Umbilical cord (tissue), 2 donors: Measurements from ENCODE around the gene TMEM237. TPM values are rescaled to one million over a fixed set of nuclear protein-coding genes. Genes with fewer than 3 reads are reported as not detected.
A peak's percentile ranks its signal among the peaks of the same experiment; 100 is the strongest.
"Not testable (repeated sequence)": the region's sequence is repeated elsewhere in the genome, so short reads cannot be mapped to it uniquely, and the experiment has no call there.

ENCODE experiments used
- DNase-seq: peaks from one replicate; pipeline ENCODE4 v3.0.0-alpha.2; 2015; ENCODE audit warnings: low spot score
- total RNA-seq: library from RNA; depleted of rRNA; stranded (reverse); fragments of >200 nt; gene quantifications from one replicate; pipeline ENCODE4 v1.2.3, GENCODE V29; 2014; ENCODE audit warnings: low replicate concordance; ENCODE audit not compliant: insufficient read depth

Gene TMEM237, protein sequence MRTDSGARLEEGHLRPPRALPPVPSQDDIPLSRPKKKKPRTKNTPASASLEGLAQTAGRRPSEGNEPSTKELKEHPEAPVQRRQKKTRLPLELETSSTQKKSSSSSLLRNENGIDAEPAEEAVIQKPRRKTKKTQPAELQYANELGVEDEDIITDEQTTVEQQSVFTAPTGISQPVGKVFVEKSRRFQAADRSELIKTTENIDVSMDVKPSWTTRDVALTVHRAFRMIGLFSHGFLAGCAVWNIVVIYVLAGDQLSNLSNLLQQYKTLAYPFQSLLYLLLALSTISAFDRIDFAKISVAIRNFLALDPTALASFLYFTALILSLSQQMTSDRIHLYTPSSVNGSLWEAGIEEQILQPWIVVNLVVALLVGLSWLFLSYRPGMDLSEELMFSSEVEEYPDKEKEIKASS
- 37.3 TPM for total RNA-seq

DNA sequence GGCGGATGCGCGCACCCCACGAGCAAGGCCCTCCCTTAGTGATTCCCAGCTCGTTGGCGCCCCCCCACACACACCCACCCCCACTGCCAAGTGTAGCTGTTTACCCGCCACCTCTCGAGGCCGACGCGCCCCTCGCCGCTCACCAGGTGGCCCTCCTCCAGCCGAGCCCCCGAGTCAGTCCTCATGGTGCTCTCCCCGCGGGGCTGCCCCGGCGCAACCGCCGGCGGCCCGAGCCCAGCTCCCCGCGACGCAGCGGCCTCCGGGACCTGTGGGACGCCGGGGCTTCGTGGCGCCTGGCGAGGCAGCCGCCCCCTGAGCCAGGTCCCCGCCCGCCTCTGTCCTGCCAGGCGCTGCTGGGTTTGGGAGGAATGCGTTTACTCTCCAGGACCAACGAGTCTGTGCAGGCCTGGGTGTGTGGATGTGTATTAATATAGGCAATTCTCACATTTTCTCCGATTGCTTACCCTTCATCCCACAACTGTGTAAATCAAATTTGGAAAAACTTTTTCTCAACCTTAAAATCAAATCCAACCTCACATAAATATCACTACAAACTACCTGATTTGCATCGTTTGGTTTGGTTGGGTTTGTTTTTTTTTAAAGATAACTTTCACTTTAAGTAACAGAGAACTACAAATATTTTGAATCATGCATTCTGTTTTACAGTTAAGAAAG, at the start of gene TMEM237:
TSS of gene TMEM237 (minus strand) at position 288 of the 675 bp plus-strand sequence. CDS start at position 185, 103 bp downstream.
- DNase-seq = peak; percentile 73

DNA sequence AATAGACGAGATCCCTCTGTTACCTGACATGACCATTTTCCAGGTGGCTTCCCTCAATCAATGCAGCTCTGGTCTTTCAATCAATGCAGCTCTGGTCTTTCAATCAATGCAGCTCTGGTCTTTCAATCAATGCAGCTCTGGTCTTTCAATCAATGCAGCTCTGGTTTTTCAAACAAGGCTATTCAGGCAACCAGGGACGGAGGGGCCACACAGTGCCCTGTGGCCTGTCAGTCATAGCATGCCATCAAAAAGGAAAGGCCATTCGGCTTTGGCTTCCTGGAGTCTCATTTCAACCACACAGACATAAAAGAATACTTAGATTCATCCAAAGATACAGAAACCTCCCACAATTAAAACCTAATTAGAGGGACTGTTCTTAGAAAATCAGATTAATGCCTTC, 41.9 kb upstream of the TMEM237 start:
- DNase-seq = no peak

DNA sequence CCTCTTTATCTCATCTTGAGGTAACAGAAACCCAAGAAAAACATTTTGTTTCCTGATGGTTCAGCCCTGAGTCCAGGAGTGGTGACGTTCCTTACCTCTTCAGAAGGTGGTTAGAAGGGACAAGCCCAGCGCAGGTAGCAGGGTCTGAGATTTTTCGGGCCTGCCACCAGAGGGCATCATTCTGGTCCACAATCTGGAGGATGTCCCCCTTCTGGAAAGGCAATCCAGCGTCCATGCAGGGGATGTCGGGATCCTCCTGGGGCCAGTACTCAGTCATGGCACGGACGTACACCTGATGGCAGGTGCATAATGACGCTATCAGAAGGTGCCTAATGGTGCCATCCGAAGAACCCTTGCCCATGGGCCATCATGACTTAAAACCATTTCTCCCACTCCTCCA, 37.4 kb upstream of the TMEM237 start:
- DNase-seq = no peak

DNA sequence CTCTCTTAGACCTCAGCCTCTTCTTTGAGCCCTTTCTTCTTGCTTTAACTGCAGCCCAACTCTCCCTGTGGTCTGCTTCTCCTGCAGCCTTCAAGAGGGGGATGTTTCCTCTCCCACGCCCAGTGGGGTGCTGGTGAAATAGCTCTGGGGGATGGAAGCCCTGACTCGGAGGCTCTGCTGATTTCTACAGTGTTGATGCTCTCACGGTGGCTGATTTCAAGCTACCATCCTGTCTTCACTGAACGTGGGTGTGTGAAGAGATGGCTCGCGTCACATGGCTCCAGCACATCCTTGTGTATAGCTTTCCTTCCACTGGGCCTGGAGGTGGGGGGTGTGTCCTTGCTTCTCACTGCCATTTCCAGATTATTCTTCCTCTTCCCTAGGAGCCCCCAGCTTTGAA, 35.1 kb upstream of the TMEM237 start:
- DNase-seq = no peak

DNA sequence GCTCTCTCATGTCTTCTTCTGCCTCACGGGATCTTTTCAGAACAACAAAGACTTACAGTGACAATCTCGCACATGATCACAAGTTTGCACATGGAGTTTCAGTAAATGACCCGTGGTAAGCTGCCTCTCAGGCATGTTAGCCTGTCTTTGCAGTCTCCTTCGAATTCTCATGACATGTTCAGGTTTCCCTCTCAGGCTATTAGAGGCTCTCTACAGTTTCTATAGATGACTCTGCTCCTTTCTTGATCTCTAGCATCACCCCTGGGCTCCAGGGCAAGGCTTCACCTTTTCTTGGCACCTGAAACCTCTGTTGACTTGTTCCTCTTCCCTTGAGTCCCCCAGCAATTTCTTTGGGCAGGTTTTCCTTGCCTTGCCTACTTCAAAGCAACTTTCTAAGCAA, 32.2 kb upstream of the TMEM237 start:
- no peak for DNase-seq

DNA sequence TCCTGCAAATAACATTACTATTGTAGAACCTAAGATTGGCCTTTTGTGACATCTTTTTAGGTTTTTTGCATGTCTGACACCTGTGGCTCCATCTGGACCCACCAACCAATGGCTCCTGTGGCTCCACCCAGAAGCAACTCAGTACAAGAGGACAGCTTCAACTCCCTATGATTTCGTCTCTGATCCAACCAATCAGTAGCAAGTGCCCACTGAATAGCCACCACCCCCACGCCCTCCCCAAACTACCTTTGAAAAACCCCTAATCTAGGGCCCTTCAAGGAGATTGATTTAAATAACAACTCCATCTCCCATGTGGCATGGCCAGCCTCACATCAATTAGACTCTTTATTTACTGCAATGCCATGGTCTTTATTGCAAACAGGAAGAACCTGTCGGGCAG, 31.5 kb upstream of the TMEM237 start:
- no peak for DNase-seq

DNA sequence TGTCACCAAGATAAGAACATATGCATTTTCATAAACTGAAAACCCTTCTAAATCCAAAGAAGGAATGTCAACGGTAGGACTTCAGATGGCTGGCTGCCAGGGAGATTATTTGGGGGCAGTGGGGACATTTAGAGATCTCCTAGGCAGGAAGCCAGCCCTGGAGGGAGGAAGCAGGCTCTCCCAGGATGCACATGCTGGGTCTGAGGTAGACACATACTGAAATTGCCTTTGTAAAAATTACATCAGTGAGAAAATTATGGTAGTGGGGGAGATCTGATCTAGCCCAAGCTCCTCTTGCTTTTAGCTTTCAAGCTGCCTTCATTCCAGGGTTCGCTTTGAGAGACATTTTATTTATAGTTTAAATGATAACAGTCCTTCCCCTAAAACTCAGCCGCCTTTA, 31.0 kb upstream of the TMEM237 start:
- DNase-seq = no peak

DNA sequence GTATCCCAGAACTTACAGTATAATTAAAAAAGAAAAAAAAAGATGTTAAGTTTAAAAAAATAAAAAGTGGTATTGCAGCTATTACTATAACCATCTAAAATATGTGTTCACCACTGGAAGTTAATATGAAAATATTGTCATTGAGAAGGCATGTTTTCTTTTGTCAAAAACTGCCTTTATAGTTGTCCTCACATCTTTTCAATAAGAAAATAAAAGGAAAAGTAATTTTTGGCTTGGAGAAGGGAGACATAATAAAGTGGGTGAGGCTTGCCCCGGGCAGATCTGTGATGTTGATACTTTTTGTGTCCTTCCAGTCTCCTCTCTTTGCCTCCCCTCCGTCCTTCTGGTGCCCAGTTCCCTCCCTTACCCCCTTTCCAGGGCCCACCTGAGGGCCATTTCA, 30.2 kb upstream of the TMEM237 start:
- no peak for DNase-seq

DNA sequence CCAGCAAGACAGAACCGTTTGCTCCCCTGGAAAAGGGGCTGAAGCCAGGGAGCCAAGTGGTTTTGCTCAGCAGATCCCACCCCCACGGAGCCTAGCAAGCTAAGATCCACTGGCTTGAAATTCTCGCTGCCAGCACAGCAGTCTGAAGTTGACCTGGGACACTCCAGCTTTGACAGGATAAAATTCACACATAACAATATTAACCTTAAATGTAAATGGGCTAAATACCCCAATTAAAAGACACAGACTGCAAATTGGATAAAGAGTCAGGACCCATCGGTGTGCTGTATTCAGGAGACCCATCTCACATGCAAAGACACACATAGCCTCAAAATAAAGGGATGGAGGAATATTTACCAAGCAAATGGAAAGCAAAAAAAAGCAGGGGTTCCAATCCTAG, 27.9 kb upstream of the TMEM237 start:
- not testable (repeated sequence) for DNase-seq

DNA sequence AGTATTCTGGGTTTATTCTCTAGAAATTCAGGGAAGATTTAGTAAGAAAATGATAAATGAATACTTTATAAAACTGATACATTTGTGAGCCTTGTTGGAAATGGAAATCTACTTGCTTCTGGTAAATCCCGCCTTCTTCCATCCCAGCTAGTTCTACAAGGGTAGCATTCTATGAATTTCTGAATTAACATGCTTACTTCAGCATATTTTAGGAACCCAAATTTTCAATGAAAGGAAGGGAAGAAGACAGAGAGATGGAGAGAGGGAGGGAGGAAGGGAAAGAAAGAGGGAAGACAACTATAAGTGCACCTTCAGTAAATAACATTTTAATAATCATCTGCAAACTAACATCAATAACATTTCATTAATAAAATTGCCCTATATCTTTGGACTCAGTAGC, 26.6 kb upstream of the TMEM237 start:
- DNase-seq = no peak

DNA sequence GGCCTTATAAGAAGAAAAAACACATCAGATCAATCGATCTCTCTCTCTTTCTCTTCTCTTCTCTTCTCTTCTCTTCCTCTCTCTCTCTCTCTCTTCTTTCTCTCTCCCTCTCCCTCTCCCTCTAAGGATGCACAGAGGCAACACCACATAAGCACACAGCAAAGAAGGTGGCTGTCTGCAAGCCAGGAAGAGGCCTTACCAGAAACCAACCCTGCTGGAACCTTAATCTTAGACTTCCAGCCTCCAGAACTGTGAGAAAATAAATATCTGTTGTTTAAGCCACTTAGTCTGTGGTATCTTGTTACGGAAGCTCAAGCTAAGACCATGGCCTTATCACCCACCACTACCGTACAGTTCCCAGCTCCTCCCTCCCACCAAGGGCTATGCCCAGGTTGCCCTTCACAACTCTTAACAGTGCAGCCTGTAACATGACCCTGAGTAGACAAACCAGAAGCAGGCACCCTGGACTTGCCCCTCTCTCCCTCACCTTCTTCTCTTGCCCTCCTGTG, 25.2 kb upstream of the TMEM237 start:
- no peak for DNase-seq

DNA sequence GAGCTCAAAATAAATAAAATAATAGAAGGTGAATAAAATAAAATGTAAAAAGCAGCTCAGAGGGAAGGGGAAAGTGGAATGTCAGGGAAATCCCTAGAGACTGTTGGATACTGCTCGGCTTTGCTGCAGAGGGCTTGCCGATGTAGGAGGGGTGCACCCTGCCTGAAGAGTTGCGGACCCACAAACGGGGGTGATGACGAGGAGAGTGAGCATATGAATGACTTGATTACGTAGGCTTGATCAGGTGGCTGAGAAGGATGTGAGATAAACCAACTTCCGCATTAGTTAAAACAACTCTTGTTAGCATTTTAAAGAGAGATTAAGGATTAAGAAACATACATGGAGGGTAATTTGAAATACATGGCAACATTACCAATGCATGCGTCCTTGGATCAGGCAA, 21.0 kb upstream of the TMEM237 start:
- DNase-seq = no peak

DNA sequence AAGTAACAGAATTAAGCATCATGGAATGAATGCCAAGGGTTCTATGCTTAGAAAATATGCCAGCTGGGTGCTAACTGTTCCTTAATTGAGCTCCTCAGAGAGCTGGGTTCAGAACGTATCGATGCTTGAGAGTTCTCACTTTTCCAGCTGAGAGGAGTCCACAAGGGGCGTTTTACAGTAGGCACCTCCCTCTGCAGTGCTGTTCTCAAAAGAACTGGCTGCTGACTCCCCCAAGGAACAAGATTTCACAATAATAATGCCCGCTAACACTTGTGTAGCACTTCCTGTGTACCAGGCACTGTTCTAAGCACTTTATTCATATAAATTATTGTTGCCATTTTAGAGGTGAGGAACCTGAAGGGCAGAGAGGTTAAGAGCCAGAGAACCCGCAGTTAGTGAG, 18.1 kb upstream of the TMEM237 start:
- no peak for DNase-seq

DNA sequence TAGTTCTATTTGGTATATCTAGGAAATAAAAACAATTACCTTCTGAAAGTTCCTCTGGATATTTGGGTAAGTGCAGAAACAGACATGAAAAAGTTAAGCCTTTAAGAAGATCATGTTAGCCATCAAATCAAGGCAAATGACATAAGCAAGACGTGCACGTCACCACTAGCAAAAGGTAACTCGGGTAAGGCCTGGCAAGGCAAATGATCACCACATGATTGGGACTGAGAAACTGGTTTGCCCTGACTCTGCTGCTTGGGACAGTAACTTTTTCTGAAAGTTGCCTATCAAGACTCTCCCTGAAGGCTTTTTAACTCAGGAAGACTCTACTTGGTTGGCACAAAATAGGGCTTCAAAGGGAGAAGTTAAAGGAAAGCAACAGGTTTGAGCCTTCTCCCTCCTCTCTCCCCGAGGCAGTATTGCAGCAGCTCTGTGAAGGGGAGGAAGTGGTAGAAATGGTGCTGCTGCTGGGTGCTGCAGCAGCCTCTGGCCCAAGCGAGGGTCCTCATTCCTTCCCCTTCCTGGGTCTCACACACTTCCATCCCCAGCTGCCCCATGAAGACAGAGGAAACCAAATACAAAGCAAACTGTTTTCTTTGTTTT, 17.1 kb upstream of the TMEM237 start:
- DNase-seq = no peak

DNA sequence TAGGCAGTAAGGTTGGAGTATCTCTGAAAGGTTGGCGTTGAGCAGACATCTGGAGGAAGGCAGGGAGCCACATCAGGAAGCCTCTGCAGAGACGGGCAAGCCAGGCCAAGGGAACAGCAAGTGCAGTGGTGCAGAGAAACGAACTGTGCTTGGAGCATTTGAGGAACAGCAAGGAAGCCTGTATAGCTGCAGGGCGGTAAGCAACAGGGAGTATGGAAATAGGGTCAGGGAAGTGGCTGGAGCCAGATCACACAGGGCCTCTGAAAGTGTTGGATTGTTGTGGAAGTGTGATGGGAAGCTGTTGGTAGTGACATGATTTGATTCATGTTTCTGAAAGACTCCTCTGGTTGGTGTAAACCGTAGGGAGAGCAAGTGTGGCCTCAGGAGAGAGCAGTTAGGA, 13.4 kb upstream of the TMEM237 start:
- no peak for DNase-seq

DNA sequence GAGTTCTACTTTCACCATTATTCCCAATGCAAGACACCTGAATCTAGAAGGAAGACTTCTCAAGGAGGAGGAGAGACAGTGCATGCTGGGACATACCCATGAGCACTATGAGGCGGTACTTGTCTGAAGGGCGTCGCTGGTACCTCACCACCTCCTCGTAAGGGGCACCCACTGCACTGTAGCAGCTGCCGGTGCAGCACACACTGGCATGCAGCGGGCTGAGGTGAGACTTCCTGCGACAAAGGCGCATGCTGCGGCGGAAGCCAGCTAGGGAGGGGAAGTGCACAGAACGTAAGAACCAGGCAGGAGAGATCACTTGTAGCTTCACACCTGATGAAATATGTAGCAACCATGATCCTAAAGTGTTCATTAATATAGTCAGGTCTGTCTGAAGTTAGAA, 12.8 kb upstream of the TMEM237 start:
- no peak for DNase-seq

DNA sequence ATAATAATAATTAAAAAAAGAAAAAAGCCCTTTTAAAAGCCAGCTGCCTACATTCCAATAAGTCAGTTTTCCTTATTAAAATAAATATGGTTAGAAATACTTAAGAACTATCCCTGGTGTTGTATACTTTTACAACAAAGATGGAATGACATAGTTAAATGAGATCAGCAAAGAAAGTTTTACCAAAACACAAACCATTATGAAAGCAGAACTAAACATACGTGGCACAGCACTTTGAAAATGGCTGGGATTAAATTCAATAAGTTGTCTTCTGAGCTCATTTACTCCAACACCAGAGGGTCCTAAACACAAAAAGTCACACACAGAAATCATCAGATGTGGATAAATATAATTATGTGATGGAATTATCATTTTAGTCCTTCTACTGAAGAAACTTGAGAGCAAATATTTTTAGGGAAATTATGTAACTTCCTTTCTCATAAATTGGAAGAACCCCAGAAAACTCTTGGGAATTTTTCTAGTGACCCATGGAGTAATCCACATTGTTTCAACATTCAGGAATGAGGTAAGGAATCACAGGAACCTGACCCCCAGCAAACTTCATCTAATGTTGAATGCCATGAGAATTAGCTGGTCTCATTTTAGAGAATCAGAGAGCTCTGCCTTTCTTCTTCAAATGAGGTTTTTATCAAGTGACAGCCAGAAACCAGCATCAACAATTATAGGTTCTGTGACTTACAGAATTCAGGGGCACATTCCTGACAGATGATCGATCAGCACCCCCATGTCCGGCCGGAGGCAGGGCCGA, 11.5 kb upstream of the TMEM237 start:
- no peak for DNase-seq

DNA sequence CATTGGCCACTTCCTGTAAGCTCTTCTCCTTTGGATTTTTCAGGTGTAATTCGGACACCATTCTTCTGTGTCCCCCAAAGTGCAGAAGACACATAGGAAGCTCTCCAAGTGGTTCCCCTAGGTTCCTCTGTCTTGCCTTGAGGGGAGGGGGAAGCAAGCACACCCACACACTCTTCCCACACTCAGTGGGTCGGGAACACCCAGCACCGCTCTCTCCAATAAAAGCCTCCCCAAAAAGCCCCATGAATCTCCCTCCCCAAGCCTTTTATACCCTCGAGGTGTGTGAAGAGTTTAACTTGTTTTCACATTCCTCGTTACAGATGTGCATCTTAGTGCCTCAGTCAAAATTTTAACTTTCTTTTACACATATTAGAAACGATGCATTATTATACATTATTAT, 9.9 kb upstream of the TMEM237 start:
- no peak for DNase-seq

DNA sequence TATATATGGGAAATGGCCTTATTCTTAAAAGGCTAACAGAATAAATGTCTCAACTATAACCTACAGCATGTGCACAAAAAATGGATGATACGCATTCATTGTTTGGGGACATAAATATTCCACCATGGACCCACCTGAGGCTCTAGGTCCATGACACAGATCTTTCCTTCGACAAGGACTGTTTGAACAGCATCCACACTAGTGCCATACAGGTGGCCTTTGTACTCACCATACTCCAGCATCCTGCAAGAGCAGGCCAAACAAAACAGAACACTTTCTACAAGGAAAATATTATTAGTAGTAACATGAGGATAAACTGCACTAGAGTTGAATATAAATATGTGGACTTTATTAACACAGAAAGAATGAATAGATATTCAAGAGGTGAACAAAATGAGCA, 6.1 kb upstream of the TMEM237 start:
- DNase-seq = no peak

DNA sequence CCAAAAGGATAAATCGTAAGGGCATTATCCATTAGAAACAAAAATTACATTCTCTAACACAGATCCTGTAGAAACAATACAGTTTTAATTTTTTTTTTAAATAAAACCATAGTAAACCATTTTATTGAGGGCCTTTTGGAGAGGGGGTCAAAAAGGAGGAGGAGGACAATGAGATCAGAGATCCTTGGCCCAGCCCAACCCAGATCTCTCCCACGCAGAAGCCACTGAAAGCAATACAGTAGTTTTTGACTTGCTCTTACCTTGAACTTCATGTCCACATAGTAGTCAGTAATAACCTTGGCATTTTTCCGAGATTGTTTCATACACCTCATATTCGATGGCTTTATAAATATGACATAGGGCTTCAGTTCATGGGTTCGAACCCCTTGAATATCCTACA, 4.1 kb upstream of the TMEM237 start:
- no peak for DNase-seq

DNA sequence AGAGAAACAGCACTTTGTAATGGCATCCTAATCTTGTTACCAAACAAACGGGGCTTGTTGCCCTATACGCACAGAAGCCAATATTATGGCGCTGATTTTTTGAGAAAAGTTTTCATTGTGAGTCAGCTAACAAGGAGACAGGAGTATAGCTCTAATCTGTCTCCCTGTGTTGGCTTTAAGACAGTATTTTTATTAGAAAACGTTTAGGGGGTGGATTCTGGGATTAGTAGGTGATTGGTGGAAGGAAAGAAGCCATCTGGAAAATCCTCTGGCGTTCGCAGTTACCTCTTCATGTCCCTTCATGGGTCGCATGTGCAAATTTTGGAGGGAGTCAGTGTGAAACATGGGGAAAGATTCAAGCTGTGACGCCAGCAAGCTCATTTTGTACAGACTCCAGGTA, 698 bp upstream of the TMEM237 start:
- no peak for DNase-seq
